Fibroblast of lung (primary cell): ENCODE measurements around the gene PTPRS.

Experiments
- CTCF ChIP-seq, 2 donors: IDR thresholded peaks in 1 of 2; conservative IDR thresholded peaks in 1 of 2; 1 replicate in 1 of 2; 2 replicates in 1 of 2; pipeline ENCODE4 v1.5.1; 2011 to 2012; ENCODE audit warnings: low read length in 2 of 2, control low read depth in 1 of 2, inconsistent platforms in 1 of 2, low read depth in 1 of 2, mild to moderate bottlenecking in 1 of 2
- EZH2 ChIP-seq: IDR thresholded peaks from 2 replicates; pipeline ENCODE4 v1.5.1; 2012; ENCODE audit warnings: low read length, control low read depth, mild to moderate bottlenecking; ENCODE audit errors: missing control alignments

GRCh38 chr19:5338656-5339197 is 1.9 kb downstream of the PTPRS start:
- TF ChIP-seq CTCF (conservative IDR thresholded peaks at IDR 0.05 in 1 of 2, IDR thresholded peaks at IDR 0.05 in 1 of 2; ENCODE audit: low read depth in 1 of 2, low read length in 2 of 2) (no peak), EZH2 (no peak)
